NCI-H1694 treated with DMSO at 0.1 percent for 48 hours (cell line): ENCODE data around the gene SNX6.
"Not testable (repeated sequence)": the region's sequence is repeated elsewhere in the genome, so short reads cannot be mapped to it uniquely, and the experiment has no call there.

ENCODE experiments used
- DNase-seq: peaks from one replicate; lab custom pipeline; 2025; lab: John Stamatoyannopoulos, UW

The SNX6 gene

DNA sequence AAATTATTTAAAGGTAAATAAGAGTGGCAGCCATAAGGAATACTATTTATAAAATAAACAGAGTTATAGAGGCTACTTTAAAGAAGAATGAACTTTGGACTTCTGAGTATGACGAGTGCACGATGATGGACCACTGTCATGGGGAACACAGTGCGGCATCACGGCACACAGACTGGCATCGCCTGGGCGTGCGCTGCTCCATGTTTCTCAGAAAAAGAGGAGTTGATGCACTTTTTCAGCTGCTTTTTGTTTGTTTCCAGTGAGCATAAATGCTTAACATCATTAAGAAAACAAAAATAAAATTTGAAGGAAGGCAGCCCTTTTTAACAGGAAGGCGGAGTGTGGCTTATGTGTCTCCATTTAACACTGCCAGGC, 67.2 kb downstream of the SNX6 start:
- no peak for DNase-seq

GRCh38 chr14:34562037-34562775, 67.7 kb downstream of the SNX6 start:
- DNase-seq, result not testable (repeated sequence)

GRCh38 chr14:34556498-34556829, 73.5 kb downstream of the SNX6 start:
- DNase-seq, result not testable (repeated sequence)

GRCh38 chr14:34555583-34556497, 74.1 kb downstream of the SNX6 start:
- not testable (repeated sequence) for DNase-seq

GRCh38 chr14:34554540-34555250, 75.3 kb downstream of the SNX6 start:
- DNase-seq, result no peak

GRCh38 chr14:34549276-34549966, 80.5 kb downstream of the SNX6 start:
- not testable (repeated sequence) for DNase-seq

DNA sequence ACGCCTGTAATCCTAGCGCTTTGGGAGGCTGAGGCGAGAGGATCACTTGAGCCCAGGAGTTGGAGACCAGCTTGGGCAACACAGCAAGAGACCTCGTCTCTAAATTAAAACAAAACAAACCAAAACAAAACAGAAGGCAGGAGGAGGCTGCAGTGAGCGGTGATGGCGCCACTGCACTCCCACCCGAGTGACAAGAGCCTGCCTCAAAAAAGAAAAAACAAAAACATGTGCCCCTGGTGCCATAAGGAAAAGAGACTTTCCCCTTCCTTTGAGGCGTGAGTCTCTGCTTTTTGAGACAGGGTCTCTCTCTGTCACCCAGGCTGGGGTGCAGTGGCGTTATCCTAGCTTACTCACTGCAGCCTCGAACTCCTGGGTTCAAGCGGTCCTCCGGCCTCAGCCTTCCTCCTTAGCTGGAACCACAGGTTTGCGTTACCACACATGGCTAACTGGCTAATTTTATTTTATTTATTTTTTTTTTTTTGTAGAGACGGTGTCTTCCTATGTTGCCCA, 81.4 kb downstream of the SNX6 start:
- no peak for DNase-seq

- not testable (repeated sequence) for DNase-seq
These were observed 82.8 kb downstream of the SNX6 start for GRCh38 chr14:34547136-34547520.

GRCh38 chr14:34546272-34547135, 83.4 kb downstream of the SNX6 start:
- not testable (repeated sequence) for DNase-seq

DNA sequence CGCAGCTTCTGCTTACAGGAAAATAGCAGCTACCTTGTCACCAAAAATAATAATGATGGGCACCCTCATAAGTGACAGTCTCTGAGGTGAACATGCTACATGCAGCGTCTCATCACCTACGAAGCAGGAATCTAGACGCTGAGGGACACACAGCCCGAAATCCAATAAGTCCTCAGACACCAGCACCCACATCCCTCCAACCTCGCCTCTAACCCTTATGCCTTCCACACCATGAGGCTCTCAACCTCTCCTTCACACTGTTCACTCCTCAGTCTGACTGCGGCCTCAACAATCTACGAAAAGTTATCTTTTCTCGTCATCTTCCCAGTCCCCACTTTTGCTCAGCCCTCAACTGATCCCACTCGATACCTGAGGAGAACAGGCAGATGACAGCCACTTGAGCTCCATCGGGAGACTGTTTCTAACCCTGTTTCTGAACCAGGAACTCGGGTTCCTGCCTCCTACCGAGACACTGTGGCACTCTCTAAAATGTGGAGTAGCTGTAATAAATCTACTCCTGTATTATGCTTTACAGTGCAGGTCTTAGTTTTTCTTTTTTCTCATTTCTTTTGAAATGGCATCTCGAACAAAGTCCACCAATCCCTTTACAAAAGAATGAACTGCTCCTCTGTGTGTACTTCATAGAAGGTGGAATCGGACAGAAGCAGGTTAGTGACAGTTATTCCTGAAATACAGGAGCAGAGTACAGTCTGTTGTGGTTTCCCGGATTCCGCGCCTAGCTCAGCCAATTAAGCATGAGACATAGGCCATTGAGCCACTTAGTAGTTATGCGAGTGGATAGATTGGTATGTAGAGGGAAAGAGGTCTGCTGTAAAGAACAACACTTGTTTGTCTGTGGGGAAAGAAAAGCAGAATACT, 89.5 kb downstream of the SNX6 start:
- DNase-seq, result not testable (repeated sequence)

DNA sequence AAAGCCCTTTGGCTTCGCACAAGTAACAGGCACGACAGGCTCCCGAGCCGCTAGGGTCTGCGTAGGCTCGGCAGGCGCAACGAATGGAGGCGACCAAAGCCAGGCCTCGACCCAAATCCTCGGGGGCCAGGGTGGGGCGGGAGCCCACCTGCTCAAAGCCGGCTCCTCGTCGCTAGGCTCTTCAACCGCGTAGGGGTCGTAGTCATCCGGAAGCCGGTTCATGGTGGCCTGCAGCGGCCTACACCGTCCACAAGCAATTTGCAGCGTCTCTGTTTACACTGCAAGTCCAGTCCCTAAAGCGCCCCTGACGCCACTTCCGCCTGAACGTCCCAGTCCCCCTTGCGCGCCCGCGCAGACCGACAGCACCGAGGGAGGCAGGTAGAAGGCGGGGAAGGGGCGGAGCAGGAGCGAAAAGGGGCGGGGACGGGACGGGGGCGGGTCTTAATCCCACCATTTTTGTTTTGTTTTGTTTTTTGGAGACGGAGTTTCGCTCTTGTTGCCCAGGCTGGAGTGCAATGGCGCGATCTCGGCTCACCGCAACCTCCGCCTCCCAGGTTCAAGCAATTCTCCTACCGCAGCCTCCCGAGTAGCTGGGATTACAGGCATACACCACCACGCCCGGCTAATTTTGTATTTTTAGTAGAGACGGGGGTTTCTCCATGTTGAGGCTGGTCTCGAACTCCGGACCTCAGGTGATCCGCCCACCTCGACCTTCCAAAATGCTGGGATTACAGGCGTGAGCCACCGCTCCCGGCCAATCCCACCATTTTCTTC, 90.4 kb downstream of the SNX6 start, which contains the start of gene EAPP:
Gene EAPP (minus strand): TSS at position 295 of the 774 bp plus-strand sequence. CDS start 73 bp downstream, at position 222.
- no peak for DNase-seq

DNA sequence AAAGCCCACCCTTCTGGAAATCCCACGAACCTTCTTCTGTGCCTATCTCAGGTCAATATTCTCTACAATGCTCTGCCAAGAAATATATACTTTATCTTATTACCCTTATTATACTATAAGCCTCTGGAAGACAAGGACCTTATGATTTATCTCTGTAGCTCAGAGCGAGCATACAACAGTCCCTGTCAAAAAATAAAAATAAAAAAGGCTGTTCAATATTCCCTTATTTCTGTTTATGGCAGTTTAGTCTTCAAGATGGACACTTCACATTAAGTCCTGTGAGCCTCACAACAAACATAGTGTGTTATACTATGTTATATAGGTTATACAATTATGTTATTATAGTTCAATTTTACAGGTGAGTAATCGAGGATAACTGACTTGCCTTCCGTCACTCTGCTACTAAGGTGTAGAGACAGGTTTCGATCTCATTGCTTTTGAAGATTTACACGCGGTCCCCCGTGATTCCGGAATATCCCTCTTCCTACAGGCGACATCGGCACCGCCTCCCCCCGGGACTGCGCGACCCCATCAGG, 91.0 kb downstream of the SNX6 start:
- no peak for DNase-seq

GRCh38 chr14:34538096-34538495, 91.9 kb downstream of the SNX6 start:
- not testable (repeated sequence) for DNase-seq

- DNase-seq, result no peak
These were observed 92.3 kb downstream of the SNX6 start for GRCh38 chr14:34537677-34538009.

DNA sequence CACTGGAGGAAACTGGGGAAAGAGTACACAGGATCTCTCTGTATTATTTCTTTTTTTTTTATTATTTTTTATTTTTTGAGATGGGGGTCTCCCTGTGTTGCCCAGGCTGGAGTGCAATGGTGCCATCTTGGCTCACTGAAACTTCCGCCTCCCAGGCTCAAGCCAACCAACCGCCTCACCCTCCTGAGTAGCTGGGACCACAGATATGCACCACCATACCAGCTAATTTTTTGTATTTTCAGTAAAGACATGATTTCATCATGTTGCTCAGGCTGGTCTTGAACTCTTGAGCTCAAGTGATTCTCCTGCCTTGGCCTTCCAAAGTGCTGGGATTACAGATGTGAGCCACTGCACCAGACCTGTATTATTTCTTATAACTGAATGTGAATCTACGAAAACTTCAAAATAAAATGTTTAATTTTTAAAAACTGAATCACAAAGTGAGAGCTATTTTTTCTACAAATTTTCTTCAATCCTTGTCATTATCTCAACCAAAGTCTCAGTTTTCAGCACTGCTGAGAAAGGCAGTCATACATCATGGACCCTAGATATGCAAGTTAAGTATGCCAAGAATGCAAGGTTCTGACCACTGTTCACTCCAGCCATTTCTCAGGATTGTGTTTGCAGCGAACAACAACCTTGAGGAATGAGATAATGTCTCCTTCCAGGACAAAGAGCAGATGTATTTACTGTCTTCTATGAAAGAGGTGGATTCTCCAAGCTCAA, 92.8 kb downstream of the SNX6 start:
- DNase-seq, result no peak

- no peak for DNase-seq
These were observed 102.4 kb downstream of the SNX6 start for GRCh38 chr14:34527591-34527990.

GRCh38 chr14:34524216-34524615, 105.7 kb downstream of the SNX6 start:
- not testable (repeated sequence) for DNase-seq

GRCh38 chr14:34522496-34522895, 107.5 kb downstream of the SNX6 start:
- no peak for DNase-seq
